SK-N-SH treated with all-trans-retinoic acid at 6 μM for 48 hours (cell line): Measurements from ENCODE around the gene MEF2B.

Source experiments
- ATAC-seq: fragments of 200-7000 bp; cut with Tn5 transposase; 3 replicates; pipeline ENCODE4 v1.9.1; 2020; ENCODE audit warnings: mild to moderate bottlenecking, moderate library complexity
- ARNTL ChIP-seq: fragments of 450-650 bp; formaldehyde crosslinking; IDR thresholded peaks from 2 replicates; pipeline ENCODE4 v1.5.0; 2020; ENCODE audit warnings: low read depth, mild to moderate bottlenecking, moderate library complexity, borderline replicate concordance
- BACH2 ChIP-seq: fragments of 250-450 bp; sonication (Bioruptor Pico); IDR thresholded peaks from 2 replicates; pipeline ENCODE4 v1.9.0; 2021; ENCODE audit warnings: mild to moderate bottlenecking, borderline replicate concordance
- CREB5 ChIP-seq: fragments of 250-450 bp; sonication (Bioruptor Pico); IDR thresholded peaks from 2 replicates; pipeline ENCODE4 v1.5.1; 2020; ENCODE audit warnings: low read depth, mild to moderate bottlenecking, moderate library complexity
- CSDC2 ChIP-seq: fragments of 250-450 bp; sonication (Bioruptor Pico); IDR thresholded peaks from 2 replicates; pipeline ENCODE4 v1.5.0; 2020; ENCODE audit warnings: mild to moderate bottlenecking, moderate library complexity
- ESRRG ChIP-seq: fragments of 250-450 bp; sonication (Bioruptor Pico); IDR thresholded peaks from 2 replicates; pipeline ENCODE4 v1.6.1; 2021; ENCODE audit warnings: mild to moderate bottlenecking
- GLIS3 ChIP-seq: fragments of 250-450 bp; sonication (Bioruptor Pico); IDR thresholded peaks from 2 replicates; pipeline ENCODE4 v1.5.0; 2020; ENCODE audit warnings: mild to moderate bottlenecking, moderate library complexity
- ISL1 ChIP-seq: fragments of 250-450 bp; sonication (Bioruptor Pico); IDR thresholded peaks from 2 replicates; pipeline ENCODE4 v2.1.2; 2022; ENCODE audit warnings: mild to moderate bottlenecking, moderate library complexity
- OSR1 ChIP-seq: fragments of 250-450 bp; sonication (Bioruptor Pico); IDR thresholded peaks from 2 replicates; pipeline ENCODE4 v1.8.0; 2022; ENCODE audit warnings: moderate library complexity, mild to moderate bottlenecking, inconsistent platforms
- PATZ1 ChIP-seq: fragments of 250-450 bp; sonication (Bioruptor Pico); IDR thresholded peaks from 2 replicates; pipeline ENCODE4 v1.8.0; 2020; ENCODE audit warnings: mild to moderate bottlenecking, moderate library complexity, borderline replicate concordance
- PPARA ChIP-seq: fragments of 250-450 bp; sonication (Bioruptor Pico); IDR thresholded peaks from 2 replicates; pipeline ENCODE4 v1.5.0; 2020; ENCODE audit warnings: mild to moderate bottlenecking, borderline replicate concordance
- RARB ChIP-seq: fragments of 250-450 bp; sonication (Bioruptor Pico); IDR thresholded peaks from 2 replicates; pipeline ENCODE4 v1.8.0; 2021; ENCODE audit warnings: mild to moderate bottlenecking, moderate library complexity
- SNAI2 ChIP-seq: fragments of 250-450 bp; sonication (Bioruptor Pico); IDR thresholded peaks from 2 replicates; pipeline ENCODE4 v1.5.0; 2020; ENCODE audit warnings: mild to moderate bottlenecking, moderate library complexity
- TCF4 ChIP-seq: fragments of 250-450 bp; sonication (Bioruptor Pico); IDR thresholded peaks from 2 replicates; pipeline ENCODE4 v1.8.0; 2021; ENCODE audit warnings: mild to moderate bottlenecking, moderate library complexity, borderline replicate concordance
- TOX ChIP-seq: fragments of 250-450 bp; sonication (Bioruptor Pico); IDR thresholded peaks from 2 replicates; pipeline ENCODE4 v1.8.0; 2021; ENCODE audit warnings: mild to moderate bottlenecking, moderate library complexity, borderline replicate concordance
- TSHZ2 ChIP-seq: fragments of 250-450 bp; sonication (Bioruptor Pico); IDR thresholded peaks from 2 replicates; pipeline ENCODE4 v1.5.0; 2020; ENCODE audit warnings: mild to moderate bottlenecking, moderate library complexity
- ZC3H10 ChIP-seq: fragments of 250-450 bp; sonication (Bioruptor Pico); IDR thresholded peaks from 2 replicates; pipeline ENCODE4 v1.5.1; 2021; ENCODE audit warnings: mild to moderate bottlenecking, moderate library complexity
- ZFP3 ChIP-seq: fragments of 250-450 bp; sonication (Bioruptor Pico); IDR thresholded peaks from 2 replicates; pipeline ENCODE4 v1.5.0; 2020; ENCODE audit warnings: mild to moderate bottlenecking, moderate library complexity
- ZFP30 ChIP-seq: fragments of 450-650 bp; formaldehyde crosslinking; IDR thresholded peaks from 2 replicates; pipeline ENCODE4 v1.5.0; 2022; ENCODE audit warnings: mild to moderate bottlenecking, moderate library complexity
- ZNF70 ChIP-seq: fragments of 450-650 bp; formaldehyde crosslinking; IDR thresholded peaks from 2 replicates; pipeline ENCODE4 v1.5.0; 2020; ENCODE audit warnings: mild to moderate bottlenecking, moderate library complexity
- TF ChIP-seq, protein P1 (sequence below): fragments of 250-450 bp; sonication (Bioruptor Pico); IDR thresholded peaks from 2 replicates; pipeline ENCODE4 v1.8.0; 2021; ENCODE audit warnings: low read depth, mild to moderate bottlenecking, moderate library complexity, borderline replicate concordance

Gene MEF2B

GRCh38 chr19:19123386-19123785 is 46.7 kb downstream of the MEF2B start:
- no peak for ATAC-seq
- TF ChIP-seq SNAI2 (CRISPR knock-in tag): no peak
- no peak for TF ChIP-seq BACH2
- TF ChIP-seq ESRRG (CRISPR knock-in tag): no peak
- TF ChIP-seq CSDC2 (CRISPR knock-in tag): no peak
- no peak for TF ChIP-seq GLIS3 (CRISPR knock-in tag)
- TF ChIP-seq ZFP30 (CRISPR knock-in tag): no peak
- no peak for TF ChIP-seq ZC3H10 (CRISPR knock-in tag)
- no peak for TF ChIP-seq CREB5 (CRISPR knock-in tag)
- TF ChIP-seq ARNTL (CRISPR knock-in tag): no peak
- TF ChIP-seq TCF4: no peak
- TF ChIP-seq PPARA (CRISPR knock-in tag): no peak
- no peak for TF ChIP-seq ZFP3 (CRISPR knock-in tag)
- TF ChIP-seq TOX (CRISPR knock-in tag): no peak
- no peak for TF ChIP-seq OSR1 (CRISPR knock-in tag)
- TF ChIP-seq TSHZ2 (CRISPR knock-in tag): no peak
- TF ChIP-seq PATZ1 (CRISPR knock-in tag): no peak
- TF ChIP-seq RARB (CRISPR knock-in tag): no peak
- TF ChIP-seq, protein P1, sequence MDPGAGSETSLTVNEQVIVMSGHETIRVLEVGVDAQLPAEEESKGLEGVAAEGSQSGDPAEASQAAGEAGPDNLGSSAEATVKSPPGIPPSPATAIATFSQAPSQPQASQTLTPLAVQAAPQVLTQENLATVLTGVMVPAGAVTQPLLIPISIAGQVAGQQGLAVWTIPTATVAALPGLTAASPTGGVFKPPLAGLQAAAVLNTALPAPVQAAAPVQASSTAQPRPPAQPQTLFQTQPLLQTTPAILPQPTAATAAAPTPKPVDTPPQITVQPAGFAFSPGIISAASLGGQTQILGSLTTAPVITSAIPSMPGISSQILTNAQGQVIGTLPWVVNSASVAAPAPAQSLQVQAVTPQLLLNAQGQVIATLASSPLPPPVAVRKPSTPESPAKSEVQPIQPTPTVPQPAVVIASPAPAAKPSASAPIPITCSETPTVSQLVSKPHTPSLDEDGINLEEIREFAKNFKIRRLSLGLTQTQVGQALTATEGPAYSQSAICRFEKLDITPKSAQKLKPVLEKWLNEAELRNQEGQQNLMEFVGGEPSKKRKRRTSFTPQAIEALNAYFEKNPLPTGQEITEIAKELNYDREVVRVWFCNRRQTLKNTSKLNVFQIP (CRISPR knock-in tag): no peak
- no peak for TF ChIP-seq ZNF70 (CRISPR knock-in tag)

DNA sequence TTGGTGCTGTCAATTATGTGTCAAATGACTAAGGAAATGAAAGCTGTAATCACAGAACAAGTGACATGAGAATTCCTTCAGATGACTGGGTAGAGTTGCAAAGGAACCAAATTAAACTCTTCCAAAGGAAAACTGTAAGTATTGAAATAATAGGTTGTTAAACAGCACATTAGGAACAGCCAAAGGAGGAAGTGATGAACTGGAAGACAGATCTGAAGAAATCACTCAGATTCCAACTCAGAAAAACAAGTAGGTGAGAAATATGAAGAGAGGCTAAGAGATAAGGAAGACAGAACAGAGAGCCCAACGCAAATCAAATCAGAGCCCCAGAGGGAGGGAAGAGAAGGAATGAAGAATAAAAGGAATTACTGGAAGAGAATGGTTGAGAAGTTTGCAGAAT is 47.2 kb downstream of the MEF2B start:
- TF ChIP-seq ZFP30 (CRISPR knock-in tag) (peak; percentile 76), PATZ1 (CRISPR knock-in tag) (no peak)
- ATAC-seq: no peak

- no peak for ATAC-seq
- TF ChIP-seq ISL1 (CRISPR knock-in tag): no peak
- TF ChIP-seq TCF4: no peak
- TF ChIP-seq ZFP3 (CRISPR knock-in tag): no peak
- TF ChIP-seq ZFP30 (CRISPR knock-in tag): no peak
- no peak for TF ChIP-seq ESRRG (CRISPR knock-in tag)
- TF ChIP-seq GLIS3 (CRISPR knock-in tag): no peak
- no peak for TF ChIP-seq CREB5 (CRISPR knock-in tag)
- no peak for TF ChIP-seq SNAI2 (CRISPR knock-in tag)
- no peak for TF ChIP-seq RARB (CRISPR knock-in tag)
These were observed 48.7 kb downstream of the MEF2B start for GRCh38 chr19:19121371-19121770.
